ENCODE data around the gene FES. TPM values are rescaled to one million over a fixed set of nuclear protein-coding genes. Genes with fewer than 3 reads are reported as not detected.

The FES gene
- total and polyA plus RNA-seq, 2 of the 13 experiments (the other 11 are each of a cell fraction or from before 2014, with no cell fraction given) = 4.0 to 9.5 TPM

DNA sequence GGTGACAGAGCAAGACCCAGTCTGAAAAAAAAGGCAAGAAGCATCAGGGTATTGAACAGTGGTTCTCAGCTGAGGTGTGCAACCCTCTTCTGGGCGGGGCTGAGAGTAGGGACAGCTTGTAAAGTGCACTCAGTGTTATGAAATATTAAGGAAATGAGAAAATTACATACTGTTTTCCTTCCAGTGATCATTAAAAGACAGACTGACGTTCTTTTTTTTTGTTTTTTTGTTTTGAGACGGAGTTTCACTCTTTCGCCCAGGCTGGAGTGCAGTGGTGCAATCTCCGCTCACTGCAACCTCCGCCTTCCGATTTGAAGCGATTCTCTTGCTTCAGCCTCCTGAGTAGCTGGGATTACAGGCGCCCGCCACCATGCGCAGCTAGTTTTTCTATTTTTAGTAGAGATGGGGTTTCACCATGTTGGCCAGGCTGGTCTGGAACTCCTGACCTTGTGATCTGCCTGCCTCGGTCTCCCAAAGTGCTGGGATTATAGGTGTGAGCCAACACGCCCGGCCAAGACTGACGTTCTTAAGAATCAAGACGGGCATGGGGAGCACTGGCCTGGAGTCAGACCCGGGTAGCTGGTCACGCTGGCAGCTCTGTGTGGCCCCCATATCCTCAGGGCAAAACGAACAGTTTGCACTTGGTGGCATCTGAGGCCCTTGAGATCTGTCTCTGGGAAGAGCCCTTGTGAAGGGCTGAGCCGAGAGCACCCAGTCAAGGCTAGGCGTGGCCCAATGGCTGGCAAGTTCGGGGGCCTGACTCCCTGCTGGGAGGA lies 30.2 kb downstream of the FES start (continued):
- TF ChIP-seq SNAPC2 (CRISPR knock-in tag; IDR thresholded peaks at IDR 0.05) = no peak

DNA sequence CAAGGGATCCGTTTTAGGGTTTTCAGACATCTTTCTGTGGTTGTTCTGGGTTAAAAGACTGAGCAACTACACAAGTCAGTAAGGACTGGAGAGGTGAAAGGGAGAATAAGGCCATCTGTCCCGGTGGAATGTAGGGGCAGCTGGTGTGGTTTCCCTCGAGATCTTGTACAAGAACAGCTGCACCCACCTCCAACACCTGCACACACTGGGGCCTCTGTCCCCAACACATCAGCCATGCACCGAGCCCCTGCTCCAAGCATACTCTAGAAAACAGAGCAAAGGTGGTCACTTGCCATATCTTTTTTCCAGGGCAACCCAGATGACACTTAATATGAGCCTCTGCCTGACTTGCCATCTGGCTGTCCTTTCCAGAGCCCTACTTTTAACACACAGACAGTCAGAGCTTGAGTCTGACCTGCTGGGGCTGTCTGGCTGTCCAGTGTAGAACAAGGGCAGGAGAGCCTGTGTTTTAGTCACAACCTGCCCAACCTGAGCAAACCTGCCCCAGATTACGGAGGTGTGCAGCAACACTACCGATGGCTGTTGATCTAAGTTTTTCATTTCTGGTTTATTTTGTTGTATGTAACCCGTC lies 31.0 kb downstream of the FES start:
- DNase-seq (ENCODE audit: low spot score) = no peak
- Histone ChIP-seq H3K9me3 (ENCODE audit: low read length) (no peaks in the 10 kb centered on the region), H3K9ac (ENCODE audit: insufficient read depth, low read depth, low read length) (no peak overlapping the region), H3K27me3 (ENCODE audit: control insufficient read depth in 1 of 2, insufficient read depth in 2 of 2, low read length in 2 of 2) (no peaks in the 10 kb centered on the region), H3K36me3 (replicated peaks in 1 of 2; ENCODE audit: control insufficient read depth in 1 of 2, insufficient read depth in 2 of 2, low read length in 2 of 2) (peaks cover 40 to 83% of the 10 kb centered on the region in 2 experiments; a peak in 4 of 5 replicates), H3K4me1 (ENCODE audit: insufficient read depth, low read length) (no peaks in the 10 kb centered on the region), H3K27ac (ENCODE audit: extremely low read length, insufficient read depth, low read length) (no peak overlapping the region), H3K4me3 (replicated peaks in 1 of 3; ENCODE audit: insufficient read depth in 1 of 3, low read depth in 2 of 3, low read length in 3 of 3) (no peak overlapping the region), H2AFZ (ENCODE audit: low read length) (no peak overlapping the region), H3K79me2 (ENCODE audit: insufficient read depth, low read length) (no peaks in the 10 kb centered on the region), H3K4me2 (ENCODE audit: low read depth, low read length) (no peak overlapping the region), H4K20me1 (ENCODE audit: insufficient read depth, low read length) (no peaks in the 10 kb centered on the region)
- ChIA-PET CTCF (ENCODE audit: low intra/inter-chr PET ratio, low total read pairs) (no interaction called here), POLR2A (no interaction called here)
- WGBS (ENCODE audit: low lambda C conversion rate) = 93% methylated on average over 6 of the region's 7 CpGs
- no TSS peak for BruUV-seq (replicated peaks)
- in situ Hi-C loops (cut with HindIII; ENCODE audit: extremely low pct_ligation_motif_present, low pct_unique_long_range_greater_than_20kb) = no loop called here
- ATAC-seq = no peak
- no peak for FAIRE-seq
- intact Hi-C loops (cut with micrococcal nuclease; ENCODE audit: unreplicated experiment) = no loop called here
- no peak for TF ChIP-seq MEF2D (CRISPR knock-in tag; IDR thresholded peaks at IDR 0.05)
- TF ChIP-seq, protein P1, sequence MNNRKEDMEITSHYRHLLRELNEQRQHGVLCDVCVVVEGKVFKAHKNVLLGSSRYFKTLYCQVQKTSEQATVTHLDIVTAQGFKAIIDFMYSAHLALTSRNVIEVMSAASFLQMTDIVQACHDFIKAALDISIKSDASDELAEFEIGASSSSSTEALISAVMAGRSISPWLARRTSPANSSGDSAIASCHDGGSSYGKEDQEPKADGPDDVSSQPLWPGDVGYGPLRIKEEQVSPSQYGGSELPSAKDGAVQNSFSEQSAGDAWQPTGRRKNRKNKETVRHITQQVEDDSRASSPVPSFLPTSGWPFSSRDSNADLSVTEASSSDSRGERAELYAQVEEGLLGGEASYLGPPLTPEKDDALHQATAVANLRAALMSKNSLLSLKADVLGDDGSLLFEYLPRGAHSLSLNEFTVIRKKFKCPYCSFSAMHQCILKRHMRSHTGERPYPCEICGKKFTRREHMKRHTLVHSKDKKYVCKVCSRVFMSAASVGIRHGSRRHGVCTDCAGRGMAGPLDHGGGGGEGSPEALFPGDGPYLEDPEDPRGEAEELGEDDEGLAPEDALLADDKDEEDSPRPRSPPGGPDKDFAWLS (CRISPR knock-in tag; IDR thresholded peaks at IDR 0.05; ENCODE audit: borderline replicate concordance) = no peak
- TF ChIP-seq RNF219 (CRISPR knock-in tag; IDR thresholded peaks at IDR 0.05) = no peak
- TF ChIP-seq RXRB (CRISPR knock-in tag; IDR thresholded peaks at IDR 0.05; ENCODE audit: borderline replicate concordance) = no peak
- no peak for TF ChIP-seq ZNF326 (CRISPR knock-in tag; IDR thresholded peaks at IDR 0.05; ENCODE audit: borderline replicate concordance)
- no peak for TF ChIP-seq ZNF569 (CRISPR knock-in tag; IDR thresholded peaks at IDR 0.05; ENCODE audit: borderline replicate concordance)
- no peak for TF ChIP-seq ZUFSP (CRISPR knock-in tag; IDR thresholded peaks at IDR 0.05; ENCODE audit: borderline replicate concordance)
- TF ChIP-seq SALL2 (CRISPR knock-in tag; IDR thresholded peaks at IDR 0.05) = no peak
- no peak for TF ChIP-seq KDM6A (CRISPR knock-in tag; IDR thresholded peaks at IDR 0.05; ENCODE audit: low read depth)
- TF ChIP-seq ZNF841 (CRISPR knock-in tag; IDR thresholded peaks at IDR 0.05; ENCODE audit: borderline replicate concordance) = no peak
- TF ChIP-seq NCOA2 (CRISPR knock-in tag; IDR thresholded peaks at IDR 0.05) = no peak
- TF ChIP-seq NBN (conservative IDR thresholded peaks at IDR 0.05) = no peak
- TF ChIP-seq XBP1 (CRISPR knock-in tag; IDR thresholded peaks at IDR 0.05) = no peak
- TF ChIP-seq SOX13 (IDR thresholded peaks at IDR 0.05) = no peak
- TF ChIP-seq SOX13 (CRISPR knock-in tag; conservative IDR thresholded peaks at IDR 0.05 in 1 of 2, IDR thresholded peaks at IDR 0.05 in 1 of 2) = no peak
- TF ChIP-seq TCF7 (IDR thresholded peaks at IDR 0.05; ENCODE audit: low read depth) = no peak
- TF ChIP-seq ESRRA (CRISPR knock-in tag; IDR thresholded peaks at IDR 0.05; ENCODE audit: low read depth) = no peak

Measured in HepG2 (cell line).